ENCODE data around the gene TBC1D24.

TBC1D24 gene

GRCh38 chr16:2516391-2517240 is 41.7 kb downstream of the TBC1D24 start:
- DNase-seq (ENCODE audit: low read depth, low spot score): no peak

DNA sequence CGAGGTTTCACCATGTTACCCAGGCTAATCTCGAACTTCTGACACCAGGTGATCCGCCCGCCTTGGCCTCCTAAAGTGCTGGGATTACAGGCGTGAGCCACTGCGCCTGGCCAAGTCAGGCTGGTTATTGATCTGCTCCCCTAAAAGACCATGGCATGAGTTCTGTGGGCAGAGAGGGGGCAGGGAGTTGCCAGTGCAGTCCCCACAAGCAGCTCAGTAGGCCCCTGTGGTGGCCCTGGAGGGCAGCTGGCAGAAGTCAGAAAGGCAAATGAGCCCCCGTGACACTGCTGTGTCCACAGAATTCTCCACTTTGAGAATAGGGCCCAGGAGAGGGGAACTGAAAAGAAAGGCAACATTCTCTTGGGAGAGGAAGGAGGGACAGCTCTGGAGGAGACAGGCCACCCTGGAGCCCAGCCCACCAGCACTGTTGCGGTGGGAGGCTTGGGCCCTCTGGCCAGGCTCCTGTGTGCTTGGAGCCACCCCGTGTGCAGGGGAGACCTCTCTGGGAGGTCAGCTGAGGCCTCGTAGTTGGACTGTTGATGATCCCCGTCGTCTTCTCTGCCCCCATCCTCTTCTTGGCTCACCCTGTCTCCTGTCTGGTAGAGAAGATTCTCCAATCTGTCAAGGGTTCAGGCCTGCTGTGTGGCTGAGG is 43.2 kb downstream of the TBC1D24 start:
- no peak for DNase-seq (ENCODE audit: low read depth, low spot score)

GRCh38 chr16:2518823-2519710 is 44.1 kb downstream of the TBC1D24 start:
- DNase-seq (ENCODE audit: low read depth, low spot score): no peak

- no peak for DNase-seq (ENCODE audit: low read depth, low spot score)
Measured at GRCh38 chr16:2519711-2520080, 44.8 kb downstream of the TBC1D24 start.

DNA sequence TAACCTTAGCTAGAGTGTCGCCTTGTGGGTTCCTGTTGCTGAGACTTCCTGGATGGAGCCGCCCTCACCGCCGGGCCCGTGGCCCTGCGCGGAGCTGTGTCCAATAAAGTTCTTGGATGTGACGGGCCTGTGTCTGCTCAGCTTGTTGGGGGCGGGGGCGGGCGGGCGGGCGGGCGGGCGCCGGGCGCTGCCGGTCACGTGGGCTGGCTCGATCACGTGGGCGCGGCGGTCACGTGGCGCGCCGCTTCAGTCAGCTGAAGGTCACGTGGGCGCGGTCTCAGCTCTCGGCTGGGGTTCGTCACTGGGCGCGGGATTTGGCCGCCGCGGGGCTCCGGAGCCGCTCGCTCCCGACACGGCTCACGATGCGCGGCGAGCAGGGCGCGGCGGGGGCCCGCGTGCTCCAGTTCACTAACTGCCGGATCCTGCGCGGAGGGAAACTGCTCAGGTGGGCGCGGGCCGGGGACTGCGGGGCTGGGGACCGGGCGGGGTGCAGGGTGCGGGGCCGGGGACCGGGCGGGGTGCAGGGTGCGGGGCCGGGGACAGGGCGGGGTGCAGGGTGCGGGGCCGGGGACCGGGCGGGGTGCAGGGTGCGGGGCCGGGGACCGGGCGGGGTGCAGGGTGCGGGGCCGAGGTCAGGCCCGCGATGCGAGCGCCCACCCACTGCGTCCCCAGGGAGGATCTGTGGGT is 45.3 kb downstream of the TBC1D24 start, which contains the start of gene AMDHD2:
AMDHD2 (plus strand) TSS at position 275 of the 687 bp plus-strand sequence; CDS start at position 363, 88 bp downstream.
- peak; percentile 59 for DNase-seq (ENCODE audit: low read depth, low spot score)

GRCh38 chr16:2520784-2521531 is 46.0 kb downstream of the TBC1D24 start:
- no peak for DNase-seq (ENCODE audit: low read depth, low spot score)

DNA sequence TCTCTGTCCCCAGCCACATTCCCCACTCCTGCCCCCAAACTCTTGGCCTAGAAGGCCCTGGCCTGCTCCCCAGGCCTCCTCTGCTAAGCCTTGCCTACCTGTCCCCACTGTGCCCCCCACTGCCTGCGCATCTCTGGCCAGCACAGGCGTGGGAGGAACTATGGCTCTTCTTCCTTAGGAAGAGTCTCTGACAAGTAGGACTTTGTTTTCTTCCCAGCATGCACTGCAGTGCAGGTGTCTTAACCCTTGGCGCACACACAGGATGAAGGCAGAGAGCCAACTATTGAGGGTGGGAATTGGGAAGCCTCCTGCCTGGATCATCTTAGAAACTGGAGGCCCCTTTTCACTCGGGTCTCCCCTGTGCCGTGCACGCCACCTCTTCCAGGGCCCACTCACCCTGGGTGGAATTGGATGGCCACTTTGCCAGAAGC is 48.9 kb downstream of the TBC1D24 start:
- no peak for DNase-seq (ENCODE audit: low read depth, low spot score)

GRCh38 chr16:2524339-2524938 is 49.5 kb downstream of the TBC1D24 start:
- DNase-seq (ENCODE audit: low read depth, low spot score): no peak

DNA sequence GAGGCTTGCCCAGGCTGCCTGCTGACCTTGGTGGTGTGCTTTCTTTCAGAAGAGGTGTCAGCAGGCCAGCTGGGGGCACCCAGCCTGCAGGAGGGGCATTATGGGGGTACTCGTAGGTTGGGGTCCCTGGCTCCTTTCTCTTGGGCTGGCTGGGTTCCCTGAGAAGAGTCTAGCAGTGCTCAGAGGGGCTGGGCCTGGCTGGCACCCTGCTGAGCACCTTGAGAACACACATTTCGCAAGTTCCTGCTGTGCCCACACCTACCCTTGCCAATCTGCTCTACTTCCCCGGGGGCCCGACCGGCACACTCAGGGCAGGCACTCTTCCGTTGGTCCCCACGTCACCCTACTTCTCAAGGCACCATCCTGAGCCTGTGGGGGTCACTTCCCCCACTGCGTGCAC is 51.2 kb downstream of the TBC1D24 start:
- no peak for DNase-seq (ENCODE audit: low read depth, low spot score)

- no peak for DNase-seq (ENCODE audit: low read depth, low spot score)
Measured at GRCh38 chr16:2527071-2527783, 52.3 kb downstream of the TBC1D24 start.

DNA sequence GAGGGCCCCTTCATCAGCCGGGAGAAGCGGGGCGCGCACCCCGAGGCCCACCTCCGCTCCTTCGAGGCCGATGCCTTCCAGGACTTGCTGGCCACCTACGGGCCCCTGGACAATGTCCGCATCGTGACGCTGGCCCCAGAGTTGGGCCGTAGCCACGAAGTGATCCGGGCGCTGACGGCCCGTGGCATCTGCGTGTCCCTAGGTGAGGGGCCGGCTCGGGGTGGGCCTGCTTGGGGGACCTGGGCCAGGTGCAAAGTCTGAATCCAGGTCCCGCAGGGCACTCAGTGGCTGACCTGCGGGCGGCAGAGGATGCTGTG is 52.8 kb downstream of the TBC1D24 start:
- no peak for DNase-seq (ENCODE audit: low read depth, low spot score)

DNA sequence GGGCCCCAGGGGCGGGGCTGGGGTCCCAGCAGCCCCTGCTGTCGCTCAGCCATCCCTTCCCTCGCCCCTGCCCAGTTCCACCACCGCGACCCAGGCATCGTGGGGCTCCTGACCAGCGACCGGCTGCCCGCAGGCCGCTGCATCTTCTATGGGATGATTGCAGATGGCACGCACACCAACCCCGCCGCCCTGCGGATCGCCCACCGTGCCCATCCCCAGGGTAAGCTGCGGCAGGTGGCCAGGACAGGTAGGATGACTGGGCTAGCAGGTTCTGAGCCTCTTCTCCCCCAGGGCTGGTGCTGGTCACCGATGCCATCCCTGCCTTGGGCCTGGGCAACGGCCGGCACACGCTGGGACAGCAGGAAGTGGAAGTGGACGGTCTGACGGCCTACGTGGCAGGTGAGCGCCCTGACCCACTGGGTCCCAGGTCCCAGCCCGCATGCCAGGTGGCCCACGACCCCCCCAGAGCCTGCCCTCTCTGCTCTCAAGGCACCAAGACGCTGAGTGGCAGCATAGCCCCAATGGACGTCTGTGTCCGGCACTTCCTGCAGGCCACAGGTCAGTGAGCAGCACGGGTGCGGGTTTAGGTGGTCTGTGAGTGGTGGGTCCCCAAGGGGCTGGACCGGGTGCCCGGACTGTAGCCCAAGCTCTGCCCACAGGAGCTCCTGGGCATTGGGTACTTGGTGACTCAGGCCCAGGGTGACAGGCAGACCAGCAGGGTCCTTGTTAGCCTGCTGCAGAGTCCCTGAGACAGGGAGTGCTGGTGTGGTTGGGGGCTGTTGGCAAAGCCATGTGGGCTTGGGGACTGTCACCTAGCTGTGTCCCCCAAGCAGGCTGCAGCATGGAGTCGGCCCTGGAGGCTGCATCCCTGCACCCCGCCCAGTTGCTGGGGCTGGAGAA is 53.5 kb downstream of the TBC1D24 start:
- DNase-seq (ENCODE audit: low read depth, low spot score): no peak

- DNase-seq (ENCODE audit: low read depth, low spot score): no peak
Measured at GRCh38 chr16:2529061-2529931, 54.4 kb downstream of the TBC1D24 start.

- no peak for DNase-seq (ENCODE audit: low read depth, low spot score)
Measured at GRCh38 chr16:2529961-2530628, 55.2 kb downstream of the TBC1D24 start.

DNA sequence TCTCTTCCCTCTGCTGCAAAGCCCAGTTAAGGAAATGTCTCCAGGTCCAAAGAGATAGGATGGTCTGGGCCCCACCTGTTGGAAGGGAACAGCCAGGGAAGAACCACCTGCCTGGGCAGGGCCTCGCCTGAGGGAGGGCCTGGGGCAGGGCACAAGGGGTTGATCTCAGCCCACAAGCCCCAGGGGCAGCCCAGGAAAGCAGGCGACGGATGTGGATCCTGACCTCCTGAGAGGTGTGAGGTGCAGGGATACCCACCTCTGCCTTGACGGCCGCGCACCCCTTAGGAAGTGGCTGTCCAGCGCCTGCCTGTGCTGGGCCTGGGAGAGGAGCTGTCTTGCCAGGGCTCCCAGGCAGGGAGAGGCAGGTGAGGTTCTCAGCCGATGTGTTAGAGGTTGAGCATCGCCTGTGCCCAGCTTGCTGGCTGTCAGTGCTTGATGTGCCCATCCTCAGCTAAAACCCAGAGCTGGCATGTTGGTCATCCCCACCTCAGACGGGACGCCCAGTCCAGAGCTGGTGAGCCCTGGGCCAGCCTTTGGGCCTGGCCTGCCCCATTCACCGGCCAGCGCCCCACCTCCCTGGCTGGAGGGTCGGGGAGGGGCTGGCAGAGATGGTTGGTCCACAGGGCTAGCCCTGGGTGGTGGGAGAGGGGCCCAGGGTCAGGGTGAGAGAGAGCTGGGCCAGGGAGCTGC is 55.8 kb downstream of the TBC1D24 start:
- DNase-seq (ENCODE audit: low read depth, low spot score): no peak

GRCh38 chr16:2531371-2531695 is 56.4 kb downstream of the TBC1D24 start, which contains the start of gene CEMP1:
CEMP1 (minus strand) TSS chr16:2531408; CDS start chr16:2531073, 335 bp downstream.
- DNase-seq (ENCODE audit: low read depth, low spot score): no peak
